OCI-LY7 (cell line): ENCODE measurements around the gene PLCL1. TPM values are rescaled to one million over a fixed set of nuclear protein-coding genes. Genes with fewer than 3 reads are reported as not detected.

Source experiments
- BruUV-seq: library from RNA; stranded (reverse); fragments of 400-500 nt; replicated peaks from 2 replicates; lab custom pipeline; 2021; lab: Mats Ljungman, UMichigan
- CTCF ChIA-PET: fragments of 300-600 bp; sonication (Branson Sonifier 250); formaldehyde crosslinking; loops from one replicate; lab custom pipeline; 2022; ENCODE audit warnings: antibody characterized with exemption; ENCODE audit not compliant: unreplicated experiment; lab: Charles Lee
- POLR2A ChIA-PET: fragments of 300-600 bp; sonication (Branson Sonifier 250); formaldehyde crosslinking; loops from one replicate; lab custom pipeline; 2022; ENCODE audit warnings: antibody characterized with exemption; lab: Charles Lee
- DNase-seq: peaks from one replicate; pipeline ENCODE4 v3.0.0-alpha.2; 2015; ENCODE audit warnings: low spot score
- H2AFZ ChIP-seq: fragments of 200-600 bp; sonication (generic), shearing (Covaris generic); 2 replicates; pipeline ENCODE4 v1.6.1; 2014; ENCODE audit warnings: mild to moderate bottlenecking, antibody characterized with exemption, low read length, moderate library complexity
- H3K27ac ChIP-seq: fragments of 200-600 bp; sonication (generic); 2 replicates; pipeline ENCODE4 v1.5.1; 2014; ENCODE audit warnings: mixed run types, low read depth, mild to moderate bottlenecking, moderate library complexity, low read length, inconsistent platforms; ENCODE audit not compliant: poor library complexity, severe bottlenecking
- H3K36me3 ChIP-seq: fragments of 200-600 bp; sonication (generic); 2 replicates; pipeline ENCODE4 v1.6.1; 2014; ENCODE audit warnings: mild to moderate bottlenecking, antibody characterized with exemption, low read length, moderate library complexity, mixed read lengths; ENCODE audit not compliant: insufficient read depth
- H3K4me1 ChIP-seq: fragments of 200-600 bp; sonication (generic); 2 replicates; pipeline ENCODE4 v1.5.1; 2014; ENCODE audit warnings: mild to moderate bottlenecking, low read length; ENCODE audit not compliant: insufficient read depth, poor library complexity, severe bottlenecking
- H3K4me2 ChIP-seq: fragments of 200-600 bp; sonication (generic); 2 replicates; pipeline ENCODE4 v1.6.1; 2014; ENCODE audit warnings: mild to moderate bottlenecking, low read length
- H3K4me3 ChIP-seq: fragments of 200-600 bp; sonication (generic); 2 replicates; pipeline ENCODE4 v1.5.1; 2014; ENCODE audit warnings: mild to moderate bottlenecking, low read depth, low read length; ENCODE audit not compliant: poor library complexity, severe bottlenecking
- H3K79me2 ChIP-seq: fragments of 200-600 bp; sonication (generic); 2 replicates; pipeline ENCODE4 v1.6.1; 2016; ENCODE audit warnings: low read depth, mild to moderate bottlenecking, low read length, moderate library complexity, mixed read lengths; ENCODE audit not compliant: insufficient read depth
- H3K9me2 ChIP-seq: fragments of 200-600 bp; sonication (generic); 2 replicates; pipeline ENCODE4 v1.6.1; 2016; ENCODE audit warnings: mild to moderate bottlenecking, low read length, mixed read lengths; ENCODE audit not compliant: insufficient read depth
- H3K9me3 ChIP-seq: fragments of 200-600 bp; sonication (generic); 2 replicates; pipeline ENCODE4 v1.6.1; 2014; ENCODE audit warnings: mild to moderate bottlenecking, mixed run types, low read length, mixed read lengths
- H4K20me1 ChIP-seq: fragments of 200-600 bp; sonication (generic); 2 replicates; pipeline ENCODE4 v1.6.1; 2014; ENCODE audit warnings: mild to moderate bottlenecking, antibody characterized with exemption, low read length, moderate library complexity, mixed read lengths; ENCODE audit not compliant: insufficient read depth
- CTCF ChIP-seq: fragments of 200-600 bp; sonication (generic); conservative IDR thresholded peaks from 2 replicates; pipeline ENCODE4 v1.5.1; 2014; ENCODE audit warnings: mild to moderate bottlenecking, antibody characterized with exemption, low read length, moderate library complexity, mixed read lengths
- EZH2phosphoT487 ChIP-seq: fragments of 200-600 bp; sonication (generic); IDR thresholded peaks from 2 replicates; pipeline ENCODE4 v1.6.1; 2018; ENCODE audit warnings: low read depth, borderline replicate concordance, mild to moderate bottlenecking, mixed run types, antibody characterized with exemption, low read length, moderate library complexity, mixed read lengths
- intact Hi-C: fragments of 100-400 bp; cut with micrococcal nuclease; formaldehyde crosslinking; loops from one replicate; pipeline ENCODE4 v1.10.0; 2022; ENCODE audit not compliant: unreplicated experiment
- total RNA-seq, 2 experiments: library from RNA; depleted of rRNA in 1 of 2; stranded (reverse); fragments of >200 nt in 1 of 2; shearing (Covaris generic) in 1 of 2; gene quantifications; 2 replicates each; pipeline ENCODE4 v1.2.3, GENCODE V29; 2014 to 2022

The PLCL1 gene
- total RNA-seq, 2 experiments from 2014 or later = 0.03 TPM; not detected in 1

- H3K27ac ChIP-seq = no peak overlapping the region
- no peak overlapping the region for H2AFZ ChIP-seq
- no peaks in the 10 kb centered on the region for H3K9me3 ChIP-seq
- no peaks in the 10 kb centered on the region for H4K20me1 ChIP-seq
- no peaks in the 10 kb centered on the region for H3K9me2 ChIP-seq
- no peak overlapping the region for H3K4me3 ChIP-seq
- intact Hi-C loops = no loop called here
- no TSS peak for BruUV-seq
- no peaks in the 10 kb centered on the region for H3K4me1 ChIP-seq
- no peaks in the 10 kb centered on the region for H3K79me2 ChIP-seq
- H3K36me3 ChIP-seq = no peaks in the 10 kb centered on the region
- POLR2A ChIA-PET = no interaction called here
- no peak for DNase-seq
- CTCF ChIA-PET = no interaction called here
- no peak overlapping the region for H3K4me2 ChIP-seq
- TF ChIP-seq CTCF = no peak
- no peak for TF ChIP-seq EZH2phosphoT487
Observed at GRCh38 chr2:197993830-197994229, 189.4 kb downstream of the PLCL1 start.

GRCh38 chr2:197994751-197995150 is 190.4 kb downstream of the PLCL1 start:
- no peak overlapping the region for H3K27ac ChIP-seq
- H3K4me1 ChIP-seq = no peaks in the 10 kb centered on the region
- intact Hi-C loops = no loop called here
- CTCF ChIA-PET = no interaction called here
- H3K9me3 ChIP-seq = no peaks in the 10 kb centered on the region
- H3K9me2 ChIP-seq = no peaks in the 10 kb centered on the region
- POLR2A ChIA-PET = interaction anchor here (0.5 kb wide), 1 partner anchor 217 kb away, joined by 3 read pairs; no protein-coding TSS in a partner anchor
- H3K79me2 ChIP-seq = no peaks in the 10 kb centered on the region
- no peaks in the 10 kb centered on the region for H3K36me3 ChIP-seq
- DNase-seq = no peak
- H2AFZ ChIP-seq = no peak overlapping the region
- H3K4me2 ChIP-seq = no peak overlapping the region
- BruUV-seq = no TSS peak
- no peak overlapping the region for H3K4me3 ChIP-seq
- TF ChIP-seq CTCF = no peak
- no peak for TF ChIP-seq EZH2phosphoT487
- H4K20me1 ChIP-seq = no peaks in the 10 kb centered on the region

- no peak overlapping the region for H2AFZ ChIP-seq
- no peak overlapping the region for H3K4me3 ChIP-seq
- intact Hi-C loops = no loop called here
- H3K4me1 ChIP-seq = no peaks in the 10 kb centered on the region
- H3K36me3 ChIP-seq = no peaks in the 10 kb centered on the region
- no peaks in the 10 kb centered on the region for H3K9me2 ChIP-seq
- H3K79me2 ChIP-seq = no peaks in the 10 kb centered on the region
- TF ChIP-seq EZH2phosphoT487 = no peak
- no peaks in the 10 kb centered on the region for H3K9me3 ChIP-seq
- ChIA-PET CTCF (no interaction called here), POLR2A (interaction anchor here (0.5 to 1.1 kb wide), 2 partner anchors 12 to 1671 kb away, joined by 3 to 4 read pairs; no protein-coding TSS in a partner anchor)
- H3K27ac ChIP-seq = no peak overlapping the region
- BruUV-seq = no TSS peak
- no peak overlapping the region for H3K4me2 ChIP-seq
- DNase-seq = no peak
- H4K20me1 ChIP-seq = no peaks in the 10 kb centered on the region
Observed at GRCh38 chr2:197996583-197996982, 192.2 kb downstream of the PLCL1 start.
